Colon (tissue), 2 donors: ENCODE results near the gene PAX6.

ENCODE experiments used
- FAIRE-seq: peaks from 2 replicates; lab custom pipeline; 2012; peaks lifted over from hg19 to GRCh38; lab: Jason Lieb, UNC
- donor health status: control.
- donor health status: control.

PAX6 gene

DNA sequence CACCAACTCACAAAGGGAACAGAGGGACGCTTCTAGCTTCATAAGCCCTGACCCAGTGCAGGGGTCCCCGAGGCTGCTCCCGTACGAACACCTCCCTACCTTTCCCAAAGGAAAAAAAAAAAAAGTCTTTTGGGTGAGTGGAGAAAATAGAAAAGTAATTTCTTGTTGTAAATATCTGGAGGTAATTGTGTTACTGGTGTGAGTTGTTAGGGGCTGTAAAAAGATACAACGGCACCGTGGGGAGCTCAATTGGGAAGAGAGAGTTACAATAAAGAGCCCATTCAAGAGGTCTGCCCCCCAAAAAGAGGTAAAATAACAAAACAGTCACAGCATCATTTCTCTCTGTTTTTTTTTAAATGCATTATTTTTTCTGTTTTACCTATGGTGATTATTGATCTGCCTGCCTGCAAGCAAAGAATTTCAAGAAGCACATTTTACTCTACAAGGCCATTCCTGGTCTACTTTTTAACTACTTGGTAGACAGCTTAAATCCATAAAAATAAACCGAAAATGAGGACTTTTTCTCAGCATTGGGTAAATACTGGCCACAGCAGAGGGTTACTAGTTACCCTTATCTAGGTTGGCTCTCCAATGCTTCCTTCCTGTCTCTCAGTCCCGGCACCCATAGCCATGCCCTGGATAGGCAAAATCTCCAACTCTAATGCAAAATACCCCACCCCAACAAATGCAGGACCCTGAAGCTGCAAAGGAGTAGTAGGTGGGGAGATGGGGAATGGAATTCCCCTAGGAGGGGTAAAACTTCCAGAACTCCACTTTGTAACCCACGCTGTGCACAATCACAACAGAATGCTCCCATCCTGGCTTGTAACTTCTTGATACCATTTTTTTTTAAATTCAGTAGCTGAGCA, 3.1 kb downstream of the PAX6 start:
- no peak for FAIRE-seq

DNA sequence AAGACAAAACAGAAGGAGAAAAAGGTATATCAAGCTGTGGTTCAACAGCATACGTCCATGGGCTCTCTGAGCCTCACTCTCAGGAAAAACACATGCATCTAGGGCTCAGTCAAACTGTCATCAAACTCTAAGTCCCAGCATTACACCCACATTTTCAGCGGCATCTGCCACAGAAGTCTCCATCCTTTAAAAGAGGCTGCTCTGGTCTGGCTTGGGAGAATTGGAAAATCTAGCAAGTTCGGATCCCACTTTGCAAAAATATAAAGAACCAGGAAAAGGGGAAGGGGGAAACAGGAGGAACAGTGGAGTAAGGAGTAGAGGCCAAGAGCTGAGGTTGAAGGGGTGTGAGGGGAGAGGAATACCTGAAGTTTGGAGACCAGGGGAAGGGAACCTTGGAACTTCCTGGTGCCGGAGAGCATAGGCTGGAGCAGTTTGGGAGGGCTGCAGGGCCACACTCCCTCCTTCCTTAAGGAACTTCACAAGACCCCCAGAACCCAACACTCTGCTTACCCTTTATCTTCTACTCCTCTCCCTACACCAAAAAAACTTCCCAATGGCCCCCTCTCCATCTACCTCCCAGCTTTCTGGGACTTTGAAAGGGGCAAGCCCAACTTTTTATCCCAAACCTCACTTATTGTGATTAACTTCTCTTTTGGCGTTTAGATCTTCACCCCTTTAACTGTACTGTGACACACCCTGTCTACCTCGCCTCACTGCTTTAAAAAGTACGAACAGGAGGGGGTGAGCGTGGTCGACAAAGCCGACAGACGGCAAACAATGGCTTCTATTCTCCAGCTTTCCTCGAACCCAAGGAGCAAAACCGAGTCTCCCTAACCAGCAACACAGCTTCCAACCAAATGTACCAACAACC, 4.0 kb downstream of the PAX6 start:
- no peak for FAIRE-seq

DNA sequence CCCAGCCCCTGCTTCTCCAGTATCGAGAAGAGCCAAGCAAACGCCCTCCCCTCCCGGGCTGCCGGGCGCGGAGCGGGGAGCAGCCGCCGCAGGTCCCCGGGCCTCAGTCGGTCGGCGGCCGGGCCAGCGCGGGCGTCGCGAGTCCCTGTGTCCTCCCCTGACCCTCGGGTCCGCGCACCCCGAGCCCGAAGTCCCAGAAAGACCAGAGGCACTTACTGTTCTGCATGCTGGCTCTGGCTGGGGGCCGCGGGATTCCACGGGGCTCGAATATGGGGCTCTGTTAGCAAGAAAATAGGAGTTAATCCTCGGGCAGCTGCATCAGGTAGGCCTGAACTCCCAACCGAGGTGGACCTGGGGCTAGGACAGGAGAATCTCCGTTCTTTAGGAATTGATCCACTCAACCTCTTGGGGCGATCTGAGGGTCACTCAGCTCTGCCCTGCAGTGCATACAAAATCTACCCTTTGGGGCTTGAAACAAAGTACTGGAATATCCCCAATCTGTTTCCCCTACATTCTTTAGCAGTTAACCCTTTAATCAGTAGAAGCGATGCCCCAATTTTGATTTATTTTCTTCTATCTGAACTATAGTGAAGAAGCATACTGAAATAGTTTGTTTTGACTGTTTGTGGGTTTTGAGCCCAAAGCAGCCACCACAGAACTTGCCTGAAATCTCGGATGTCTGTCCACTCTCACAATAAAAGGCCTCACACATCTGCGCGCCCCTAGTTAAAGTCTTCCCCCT, 4.8 kb downstream of the PAX6 start:
- no peak for FAIRE-seq

DNA sequence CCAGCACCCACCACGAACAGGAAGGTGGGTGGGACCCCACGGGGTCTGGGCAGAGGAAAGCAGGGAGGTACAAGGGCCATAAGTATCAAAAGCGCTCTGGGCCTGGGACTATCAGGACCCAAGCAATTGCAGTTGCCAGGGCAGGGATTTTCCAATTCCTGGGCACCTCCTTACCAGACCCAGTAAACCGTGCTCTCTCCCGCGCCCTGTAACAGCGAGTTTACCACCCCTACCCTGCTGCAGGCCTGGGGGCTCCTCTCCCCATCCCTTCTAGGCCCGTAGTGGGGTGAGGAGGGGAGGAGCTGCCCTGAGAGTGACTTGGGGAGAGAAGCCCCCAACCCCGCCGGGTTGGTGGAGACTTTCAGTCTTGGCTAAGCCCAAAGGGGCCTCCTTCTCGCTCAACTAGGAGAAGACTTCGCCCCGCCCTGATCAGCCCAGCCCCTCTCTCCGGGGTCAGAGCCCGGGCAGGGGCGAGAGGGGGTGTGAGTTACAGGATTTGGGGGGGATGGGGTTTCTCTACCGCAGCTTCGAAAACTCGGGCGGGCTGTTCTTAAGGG, 5.4 kb downstream of the PAX6 start:
- no peak for FAIRE-seq

DNA sequence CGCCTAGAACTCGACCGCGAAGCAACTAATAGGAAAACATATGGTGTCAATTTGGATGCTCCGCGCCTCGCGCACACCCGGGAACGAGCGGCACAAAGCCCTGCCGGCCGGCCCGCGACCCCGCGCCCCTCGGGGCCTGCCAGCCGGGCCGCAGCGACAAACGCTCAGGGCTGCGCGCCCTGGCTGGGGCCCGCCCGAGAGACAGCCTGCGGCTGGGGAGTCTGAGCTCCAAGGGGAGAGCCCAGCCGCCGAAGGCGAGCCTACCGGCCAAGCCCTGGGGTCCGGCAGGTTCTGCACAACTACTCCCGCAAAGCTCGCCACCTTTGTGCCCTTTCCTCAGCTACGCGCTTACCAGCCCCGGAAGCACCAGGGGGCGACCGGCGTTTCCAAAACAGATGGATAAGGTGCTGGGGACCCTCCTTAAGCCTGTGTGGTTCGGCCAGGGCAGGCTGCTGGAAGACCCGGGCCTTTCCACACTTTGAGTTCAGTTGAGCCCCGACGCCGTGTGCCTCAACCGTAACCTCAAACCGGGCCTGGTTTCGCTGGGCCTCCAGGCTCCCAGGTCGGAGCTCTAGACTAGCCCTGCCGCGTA, 6.0 kb downstream of the PAX6 start:
- FAIRE-seq = no peak

DNA sequence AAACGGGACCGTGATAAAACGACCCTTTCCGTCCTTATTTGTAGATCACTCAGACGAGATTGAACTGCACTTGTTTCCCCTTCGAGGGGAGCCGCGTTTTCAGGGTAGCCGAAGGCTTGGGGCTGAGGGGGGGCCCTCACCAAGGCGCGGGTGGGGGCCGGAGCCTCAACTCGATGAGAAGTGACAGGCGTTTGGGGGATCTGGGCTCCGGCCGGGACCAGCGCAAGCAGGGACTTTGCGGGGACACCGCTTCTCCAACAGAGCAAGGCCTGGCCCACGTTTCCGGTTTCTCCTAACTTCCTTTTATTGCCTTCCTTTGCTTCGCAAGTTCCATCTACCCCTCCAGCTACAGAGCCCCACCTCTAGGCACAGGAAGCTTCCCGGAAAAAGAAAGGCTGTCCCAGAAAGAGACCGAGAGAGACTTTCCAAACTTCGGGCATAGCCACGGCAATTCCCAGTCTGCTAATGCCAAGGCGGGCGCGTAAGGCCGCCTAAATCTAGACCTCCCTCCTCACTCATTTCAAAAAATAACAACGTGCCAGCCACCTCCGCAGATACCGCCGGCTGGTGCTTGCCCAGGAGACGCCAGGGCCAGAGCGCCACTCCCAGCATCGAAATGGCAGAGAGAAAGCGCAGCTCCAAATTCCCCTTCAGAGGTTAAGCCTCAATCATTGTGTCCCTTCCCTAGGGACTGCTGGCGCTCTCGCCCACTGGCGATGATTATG, 6.6 kb downstream of the PAX6 start:
- FAIRE-seq = no peak

DNA sequence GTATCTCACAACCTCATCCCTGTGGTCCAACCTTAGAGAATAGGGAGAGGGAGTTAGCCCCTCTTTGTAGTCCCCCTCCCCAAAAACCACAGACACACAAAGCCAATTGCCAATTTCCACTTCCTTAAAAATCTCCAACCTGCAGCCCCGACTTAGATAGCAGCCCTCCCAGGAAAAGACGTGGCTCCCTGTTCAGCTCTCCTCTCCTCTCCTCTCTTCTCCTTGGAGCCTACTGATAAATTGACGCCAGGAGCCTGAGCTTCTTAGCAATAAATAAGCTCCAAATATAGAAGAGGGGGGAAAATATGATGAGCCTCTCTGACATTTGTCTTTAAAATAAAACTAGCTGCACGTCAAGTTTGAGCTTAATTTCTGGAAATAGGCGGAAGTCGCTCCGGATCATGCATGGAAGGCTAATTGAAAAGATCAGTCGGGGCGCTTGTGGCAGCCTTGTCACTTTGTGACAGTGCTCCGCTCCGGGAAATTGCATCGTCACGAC, 7.3 kb downstream of the PAX6 start:
- no peak for FAIRE-seq

DNA sequence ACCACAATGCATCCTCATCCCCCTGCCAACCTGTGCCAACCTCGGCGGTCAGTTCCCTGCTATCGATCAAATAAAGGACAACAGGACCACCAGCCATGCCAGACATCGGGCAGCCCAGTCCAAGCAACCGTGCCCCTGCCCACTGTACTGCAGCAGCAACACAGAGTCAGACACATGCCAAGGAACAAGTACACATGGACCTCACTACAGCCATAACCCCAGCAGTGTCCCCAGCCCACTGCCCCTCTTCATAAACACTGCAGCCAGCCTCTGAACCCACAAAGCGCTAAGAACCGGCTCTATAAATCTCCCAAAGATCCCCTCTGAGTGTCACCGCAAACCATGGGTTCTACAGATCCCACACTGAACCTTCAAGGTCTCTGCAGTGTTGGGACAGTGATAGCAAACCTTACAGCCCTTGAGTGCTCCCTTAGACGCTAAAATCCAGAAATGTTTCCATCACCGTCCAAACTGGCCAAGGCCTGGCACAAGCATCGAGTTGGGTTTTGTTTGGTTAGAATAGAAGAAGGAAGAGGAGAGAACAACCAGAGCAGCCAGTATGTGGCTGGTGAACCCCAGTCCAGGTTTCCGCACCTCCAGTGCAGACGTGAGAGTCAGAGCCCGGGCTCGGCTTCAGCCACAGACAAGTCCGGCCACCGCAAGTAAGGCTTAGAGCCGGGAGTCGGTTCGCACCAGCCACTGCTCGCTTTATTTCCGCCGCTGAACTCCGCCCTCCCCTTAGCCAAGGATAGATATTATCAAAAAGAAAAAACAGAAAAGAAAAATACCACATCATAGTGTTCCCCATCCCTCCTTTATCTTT, 7.9 kb downstream of the PAX6 start:
- no peak for FAIRE-seq

DNA sequence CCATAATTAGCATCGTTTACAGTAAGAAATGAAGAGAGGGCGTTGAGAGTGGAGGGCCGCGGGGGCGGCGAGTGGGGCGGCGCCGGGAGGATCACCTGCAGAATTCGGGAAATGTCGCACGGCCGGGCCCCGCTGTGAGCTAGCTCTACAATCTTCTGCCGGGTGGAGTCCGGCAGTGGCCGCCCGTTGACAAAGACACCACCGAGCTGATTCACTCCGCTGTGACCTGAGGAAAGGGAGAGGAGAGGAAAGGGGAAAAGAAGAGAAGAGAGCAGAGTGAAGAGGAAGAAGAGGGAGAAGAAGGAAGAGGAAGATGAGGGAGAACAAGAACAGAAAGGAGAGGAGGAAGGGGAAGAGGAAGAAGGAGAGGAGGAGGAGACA, 8.5 kb downstream of the PAX6 start:
- no peak for FAIRE-seq

DNA sequence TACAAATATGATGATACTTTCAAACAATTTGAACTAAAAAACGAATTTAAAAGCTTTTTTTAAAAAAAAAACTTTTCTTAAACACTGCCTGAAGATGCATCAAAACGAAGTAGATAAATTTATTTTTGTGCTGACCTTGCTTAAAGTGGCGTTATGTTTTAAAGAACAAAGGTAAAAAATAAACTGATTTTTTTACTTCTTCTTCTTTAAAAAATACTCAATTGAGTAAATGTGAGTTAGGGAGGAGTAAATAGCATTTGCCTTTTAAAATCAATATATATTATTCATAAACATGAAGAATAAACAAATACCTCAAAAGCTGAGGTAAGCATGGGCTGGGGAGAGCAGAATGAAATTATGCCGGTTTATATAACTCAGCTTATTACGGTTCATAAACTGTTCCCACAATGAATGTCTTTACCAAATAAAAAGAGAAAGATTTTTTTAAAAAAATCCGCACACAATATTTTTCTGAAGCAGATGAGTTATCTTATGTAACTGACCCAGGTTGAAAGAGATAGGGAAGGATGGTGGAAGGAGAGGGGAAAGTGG, 9.0 kb downstream of the PAX6 start:
- no peak for FAIRE-seq

DNA sequence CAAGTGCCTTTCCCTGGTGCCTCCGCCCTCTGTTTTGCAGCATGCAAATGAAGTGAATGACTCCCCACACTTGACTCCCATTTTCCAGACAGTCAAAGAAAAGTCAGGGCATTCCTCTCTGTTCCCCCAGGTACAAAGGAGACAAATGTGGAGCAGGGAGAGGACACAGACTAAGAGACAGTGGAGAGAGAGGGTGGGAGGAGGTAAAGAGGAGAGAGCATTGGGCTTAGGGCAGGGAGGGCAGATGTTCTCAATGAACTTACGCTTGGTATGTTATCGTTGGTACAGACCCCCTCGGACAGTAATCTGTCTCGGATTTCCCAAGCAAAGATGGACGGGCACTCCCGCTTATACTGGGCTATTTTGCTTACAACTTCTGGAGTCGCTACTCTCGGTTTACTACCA, 9.8 kb downstream of the PAX6 start:
- FAIRE-seq = no peak

DNA sequence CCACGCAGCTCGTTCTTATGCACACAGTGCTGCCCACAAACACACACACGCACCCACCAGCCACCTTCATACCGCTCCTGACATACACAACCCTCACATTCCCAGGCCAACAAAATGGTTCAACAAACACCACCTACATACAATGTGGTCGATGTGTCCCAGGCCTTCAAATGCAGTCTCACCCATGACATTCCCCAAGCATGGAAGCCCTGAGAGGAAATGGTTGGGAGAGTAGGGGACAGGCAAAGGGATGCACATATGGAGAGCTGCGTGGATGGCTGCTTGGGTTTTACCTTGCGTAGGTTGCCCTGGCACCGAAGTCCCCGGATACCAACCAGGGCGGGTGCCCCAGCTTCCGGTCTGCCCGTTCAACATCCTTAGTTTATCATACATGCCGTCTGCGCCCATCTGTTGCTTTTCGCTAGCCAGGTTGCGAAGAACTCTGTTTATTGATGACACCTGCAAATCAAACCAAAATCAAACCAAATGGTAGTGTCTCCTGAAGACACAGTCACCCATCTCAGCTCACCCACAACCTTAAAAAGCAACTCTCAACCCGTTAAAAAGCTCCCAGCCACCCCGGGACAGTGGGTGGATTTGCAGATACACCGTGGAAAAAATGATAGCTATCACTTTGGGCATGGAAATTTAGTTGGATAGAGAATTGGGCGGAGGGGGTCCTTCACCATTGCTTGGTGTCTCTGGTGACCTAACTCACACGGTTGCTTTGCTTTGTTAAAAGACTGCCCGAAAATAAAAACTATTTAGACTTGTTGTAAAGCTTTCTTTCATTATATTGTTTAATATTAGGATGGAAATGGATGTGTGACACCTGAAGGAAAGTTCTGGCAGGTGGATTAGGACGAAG, 10.5 kb downstream of the PAX6 start:
- FAIRE-seq = no peak

DNA sequence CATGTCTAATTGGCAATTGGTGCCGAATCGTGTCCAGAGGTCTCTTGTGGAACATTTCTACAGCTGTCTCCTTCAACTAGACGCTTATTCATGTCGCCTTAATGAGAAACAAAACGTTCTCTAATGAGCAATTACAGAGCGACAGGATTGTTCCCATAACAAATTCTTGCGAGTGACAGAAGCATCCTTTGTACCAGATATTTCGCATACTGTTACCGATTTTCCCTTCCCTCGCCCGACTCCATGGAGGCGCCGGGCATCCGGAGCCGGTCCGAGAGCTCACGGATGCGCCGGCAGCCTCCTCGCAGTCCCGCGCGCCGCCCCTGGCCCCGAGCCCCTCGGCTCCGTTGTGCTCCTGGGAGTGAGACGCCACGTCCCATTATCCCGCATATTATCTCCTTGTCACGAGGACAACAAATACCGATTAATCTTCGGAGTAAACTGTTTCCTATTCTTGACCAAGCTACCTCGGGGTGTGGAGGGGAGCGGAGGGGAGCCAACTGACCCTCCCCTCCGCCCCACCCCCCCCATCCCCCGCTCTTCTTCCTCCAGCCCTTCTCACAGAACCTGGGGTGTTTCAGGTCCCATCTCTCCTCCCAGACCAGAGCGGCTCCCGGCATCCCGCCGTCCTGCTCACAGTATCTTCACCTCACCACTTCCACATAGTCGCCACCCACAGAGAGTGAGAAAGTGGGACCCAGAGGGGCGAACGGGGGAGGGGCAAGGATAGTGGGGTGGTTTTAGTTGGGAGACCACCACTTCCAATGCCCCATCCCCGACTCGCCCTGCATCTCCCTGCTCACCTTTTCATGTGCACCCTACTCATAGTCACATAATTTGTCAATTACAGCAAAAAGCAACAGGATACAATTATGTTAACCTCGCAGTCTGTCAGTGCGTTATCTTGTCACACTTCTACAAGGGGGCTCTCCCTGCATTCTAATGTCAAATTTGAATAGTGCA, 11.4 kb downstream of the PAX6 start:
- no peak for FAIRE-seq

DNA sequence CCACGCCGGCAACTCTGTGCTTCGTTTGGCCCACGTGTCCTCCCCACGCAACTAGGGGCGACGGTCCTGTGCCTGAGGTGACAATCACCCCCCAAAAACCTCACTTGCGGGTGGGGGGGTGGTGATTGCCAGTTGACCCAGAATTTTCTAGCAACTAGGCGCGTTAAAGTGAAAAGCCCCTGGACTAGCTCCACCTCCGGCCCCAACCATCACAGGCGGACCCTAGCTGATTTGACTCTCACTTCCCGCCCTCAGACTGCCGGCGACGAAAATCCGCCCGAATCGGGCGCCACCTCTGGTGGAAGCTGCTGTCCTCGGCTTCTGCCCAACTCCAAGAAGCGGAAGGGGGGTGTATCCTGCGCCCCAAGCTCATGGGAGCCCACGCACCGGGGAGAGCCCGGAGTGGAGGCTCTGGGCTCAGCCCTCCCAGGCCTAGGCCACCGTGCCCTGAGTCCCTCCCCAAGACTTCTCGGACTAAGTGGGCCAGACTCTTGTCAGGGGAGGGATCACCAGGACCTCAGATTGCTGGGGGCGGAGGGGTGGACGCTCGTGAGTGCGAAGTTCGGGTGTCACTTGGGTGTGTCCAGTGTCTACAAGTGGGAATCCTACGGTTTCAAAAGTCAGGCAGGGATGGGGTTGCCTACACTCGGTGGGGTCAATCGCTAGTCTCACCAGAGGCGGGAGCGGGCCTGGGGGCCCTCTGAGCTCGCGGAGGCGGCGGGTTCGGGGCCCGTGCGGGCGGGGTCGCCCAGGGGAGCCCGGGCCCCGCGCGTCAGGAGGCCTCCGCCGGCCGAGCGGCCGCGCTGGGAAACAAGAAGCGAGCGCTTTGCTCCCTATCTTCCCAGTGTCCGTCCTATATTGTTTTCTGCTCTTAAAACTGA, 12.3 kb downstream of the PAX6 start:
- FAIRE-seq = no peak

DNA sequence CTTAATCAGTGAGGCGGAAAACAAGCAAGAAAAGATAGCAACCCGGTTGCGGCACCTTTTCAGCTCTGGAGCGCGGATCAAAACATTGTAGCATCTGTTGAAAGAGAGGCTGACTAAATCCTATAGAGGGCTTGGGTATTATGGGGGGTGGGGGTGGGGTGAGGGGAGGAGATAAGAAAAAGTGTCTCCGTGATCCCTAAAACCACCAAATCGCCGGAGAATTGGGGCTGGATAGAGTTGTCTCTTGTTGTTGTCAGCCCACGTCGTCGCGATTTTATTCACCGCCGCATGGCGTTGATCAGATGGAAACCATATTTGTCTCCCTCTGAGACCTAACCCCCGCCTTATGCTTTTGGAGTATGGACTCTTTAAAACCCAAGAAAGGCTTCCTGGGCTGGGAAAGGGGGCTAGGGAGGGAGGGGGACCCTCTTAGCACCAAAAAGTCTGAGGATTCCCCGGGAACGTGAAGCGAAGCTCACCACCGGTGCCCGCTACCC, 13.0 kb downstream of the PAX6 start:
- FAIRE-seq = no peak
